OCI-LY1 (cell line): ENCODE results near the gene GNA12.

Source experiments
- CTCF ChIP-seq: fragments of 200-600 bp; sonication (generic), shearing (Covaris generic); IDR thresholded peaks from 2 replicates; pipeline ENCODE4 v1.5.1; 2017; ENCODE audit warnings: mild to moderate bottlenecking, antibody characterized with exemption, low read length, moderate library complexity, mixed read lengths
- EZH2 ChIP-seq: fragments of 200-600 bp; sonication (generic), shearing (Covaris generic); IDR thresholded peaks from 2 replicates; pipeline ENCODE4 v1.8.0; 2017; ENCODE audit warnings: borderline replicate concordance, mixed run types, mild to moderate bottlenecking, antibody characterized with exemption, low read length, moderate library complexity, mixed read lengths

GRCh38 chr7:2832461-2832860 is 11.6 kb downstream of the GNA12 start:
- TF ChIP-seq CTCF: no peak
- no peak for TF ChIP-seq EZH2
